ENCODE data around the gene TUBB3.
"Not testable (repeated sequence)": the region's sequence is repeated elsewhere in the genome, so short reads cannot be mapped to it uniquely, and the experiment has no call there.

TUBB3 gene

GRCh38 chr16:89903908-89904515 lies 19.1 kb upstream of the TUBB3 start:
- DNase-seq, result no peak

DNA sequence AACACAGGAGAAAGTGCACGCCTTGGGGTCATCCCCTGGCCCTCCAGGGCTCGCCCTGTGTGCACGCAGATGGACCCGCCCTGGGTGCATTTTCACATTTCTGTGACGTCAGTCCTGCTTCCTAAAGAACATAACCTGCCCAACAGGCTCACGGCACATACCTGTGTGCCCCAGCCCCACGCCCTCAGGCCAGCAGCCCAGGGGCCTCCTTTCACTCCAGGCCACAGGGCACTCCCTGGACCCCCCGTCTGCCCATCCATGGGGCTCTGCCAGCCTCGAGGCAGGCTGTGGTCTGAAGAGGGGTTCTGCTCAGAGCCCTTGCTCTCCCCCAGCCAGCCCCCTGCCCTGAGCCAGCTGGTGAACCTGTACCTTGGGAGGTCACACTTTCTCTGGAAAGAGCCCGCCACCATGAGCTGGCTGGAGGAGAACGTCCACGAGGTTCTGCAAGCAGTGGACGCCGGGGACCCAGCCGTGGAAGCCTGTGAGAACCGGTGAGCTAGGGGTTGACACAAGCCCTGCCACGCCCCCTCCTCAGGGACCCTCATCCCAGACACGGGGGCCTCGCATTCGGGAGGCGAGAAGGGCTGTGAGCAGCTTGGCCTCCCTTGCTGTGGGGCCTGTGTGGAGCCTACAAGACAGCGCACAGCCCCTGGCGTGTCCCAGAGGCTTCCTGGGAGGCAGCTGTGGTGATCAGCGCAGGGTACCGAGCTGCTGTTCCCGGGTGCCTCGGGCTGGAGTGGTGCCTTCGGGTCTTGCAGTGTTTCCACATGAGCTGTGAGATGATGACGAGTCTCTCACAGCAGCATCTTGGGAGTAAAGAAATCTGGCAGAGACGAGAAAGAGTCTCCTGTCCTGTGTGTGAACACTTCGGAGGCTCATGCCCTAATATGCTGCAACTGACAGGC lies 18.3 kb upstream of the TUBB3 start:
- no peak for DNase-seq

DNA sequence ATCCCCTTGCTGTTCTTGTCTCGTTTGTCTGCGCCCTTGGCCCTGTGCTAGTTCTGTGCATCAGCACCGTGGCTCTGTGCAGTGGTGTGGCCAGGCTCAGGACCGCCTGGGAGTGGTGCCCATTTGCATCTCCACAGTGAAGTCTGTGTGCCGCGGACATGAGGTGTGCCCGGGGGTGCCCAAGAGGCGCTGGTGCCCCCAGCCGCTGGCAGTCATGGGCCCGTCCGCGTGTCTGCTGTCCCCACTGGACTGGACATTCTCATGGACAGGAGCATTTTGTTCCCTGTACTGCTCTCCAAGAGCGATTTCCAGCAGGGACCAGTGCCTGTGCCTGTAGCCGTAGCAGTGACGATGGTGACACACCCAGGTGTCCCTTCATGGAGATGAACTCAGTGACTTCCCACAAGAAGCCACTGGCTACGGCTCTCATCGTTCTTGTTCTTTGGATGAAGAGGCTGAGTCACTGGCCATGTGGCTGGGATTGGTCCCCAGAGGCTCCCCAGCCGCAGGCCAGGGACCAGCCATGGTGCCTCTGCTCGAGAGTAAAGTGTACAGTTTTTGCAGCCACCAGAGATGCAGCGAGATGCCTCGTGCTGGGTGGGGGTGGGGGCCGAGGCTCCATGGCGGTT lies 17.5 kb upstream of the TUBB3 start:
- DNase-seq, result no peak

DNA sequence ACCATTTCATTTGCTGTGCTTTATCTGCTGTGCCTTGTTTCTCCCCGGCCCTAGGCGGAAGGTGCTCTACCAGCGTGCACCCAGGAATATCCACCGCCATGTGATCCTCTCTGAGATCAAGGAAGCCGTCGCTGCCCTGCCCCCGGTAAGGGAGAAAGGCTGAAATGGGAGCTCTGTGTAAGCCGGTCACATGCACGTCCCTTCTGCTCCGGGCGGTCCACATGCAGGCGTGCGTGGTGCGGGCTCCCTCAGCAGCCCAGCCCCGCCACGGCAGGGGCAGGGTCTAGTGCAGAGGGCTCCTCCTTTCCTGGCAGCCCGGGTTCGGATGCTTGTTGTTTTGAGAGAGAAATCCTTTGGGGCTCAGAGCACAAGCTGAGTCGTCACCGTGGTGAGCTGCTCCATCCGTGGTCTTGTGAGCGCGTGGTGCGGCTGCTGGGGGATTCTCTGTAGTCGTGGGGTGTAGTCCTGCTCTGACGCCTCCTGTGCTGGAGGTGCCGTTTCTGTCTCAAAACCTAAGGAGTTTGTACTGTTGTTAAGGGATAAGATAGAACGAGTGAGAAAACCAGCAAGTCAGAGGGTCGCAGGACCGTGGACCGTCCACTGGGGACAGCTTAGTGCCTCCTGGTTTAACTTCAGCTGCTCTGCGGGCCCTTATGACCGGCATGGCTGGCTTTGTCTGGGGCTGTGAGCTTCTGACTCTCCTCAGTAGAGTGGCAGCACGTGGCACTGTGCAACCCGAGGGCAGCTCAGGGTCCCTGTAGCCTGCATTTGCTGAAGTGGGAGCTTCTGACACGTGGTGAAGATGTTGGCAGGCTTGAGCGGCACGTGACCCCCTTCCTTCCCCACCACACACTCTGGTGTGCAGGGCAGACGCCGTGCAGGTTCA lies 16.8 kb upstream of the TUBB3 start:
- no peak for DNase-seq

- DNase-seq, result no peak
Measured at GRCh38 chr16:89907055-89907814, 15.9 kb upstream of the TUBB3 start.

- no peak for DNase-seq
Measured at GRCh38 chr16:89908236-89908635, 14.9 kb upstream of the TUBB3 start.

- no peak for DNase-seq
Measured at GRCh38 chr16:89909777-89910716, 13.1 kb upstream of the TUBB3 start.

- DNase-seq, result no peak
Measured at GRCh38 chr16:89910717-89911354, 12.3 kb upstream of the TUBB3 start.

DNA sequence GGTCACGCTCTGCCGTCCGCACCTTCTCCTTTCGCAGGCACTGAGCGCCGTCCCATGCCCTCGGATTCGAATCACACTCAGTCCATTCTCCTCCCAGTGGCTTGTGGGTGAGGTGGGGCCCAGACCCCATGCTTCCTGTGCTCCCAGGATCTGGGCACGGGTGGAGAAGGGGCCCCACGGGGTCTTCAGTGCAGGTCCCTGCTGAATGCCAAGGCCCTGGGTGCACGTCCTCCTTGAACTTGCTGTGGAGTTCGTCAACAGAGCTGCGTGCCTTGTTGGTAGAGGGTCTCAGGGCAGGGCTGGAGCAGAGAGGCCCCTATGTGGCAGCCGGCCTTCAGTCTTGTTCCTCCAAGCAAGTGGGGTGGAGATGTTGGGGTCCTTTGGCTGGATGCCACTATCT lies 11.8 kb upstream of the TUBB3 start:
- DNase-seq, result no peak

DNA sequence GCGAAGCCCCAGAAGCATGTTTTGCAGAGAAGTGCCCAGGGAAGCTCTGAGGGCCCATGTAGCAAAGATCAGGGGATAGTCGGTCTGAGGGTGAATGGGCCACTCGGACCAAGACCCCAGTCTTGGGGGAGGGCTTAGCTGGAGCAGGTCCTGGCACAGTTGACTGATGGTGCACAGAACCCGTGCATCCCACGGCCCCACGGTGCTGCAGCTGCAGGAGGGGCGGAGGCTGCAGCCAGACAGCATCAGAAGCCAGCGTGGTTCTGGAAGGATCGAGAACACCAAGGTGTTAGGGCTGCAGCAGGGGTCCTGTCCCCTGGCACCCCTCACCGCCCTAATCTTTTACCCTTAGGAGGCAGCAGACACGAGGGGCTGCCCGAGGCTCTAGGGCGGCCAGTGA lies 11.0 kb upstream of the TUBB3 start:
- no peak for DNase-seq

GRCh38 chr16:89912627-89913026 lies 10.5 kb upstream of the TUBB3 start:
- DNase-seq, result no peak

- no peak for DNase-seq
Measured at GRCh38 chr16:89913408-89914387, 9.4 kb upstream of the TUBB3 start.

DNA sequence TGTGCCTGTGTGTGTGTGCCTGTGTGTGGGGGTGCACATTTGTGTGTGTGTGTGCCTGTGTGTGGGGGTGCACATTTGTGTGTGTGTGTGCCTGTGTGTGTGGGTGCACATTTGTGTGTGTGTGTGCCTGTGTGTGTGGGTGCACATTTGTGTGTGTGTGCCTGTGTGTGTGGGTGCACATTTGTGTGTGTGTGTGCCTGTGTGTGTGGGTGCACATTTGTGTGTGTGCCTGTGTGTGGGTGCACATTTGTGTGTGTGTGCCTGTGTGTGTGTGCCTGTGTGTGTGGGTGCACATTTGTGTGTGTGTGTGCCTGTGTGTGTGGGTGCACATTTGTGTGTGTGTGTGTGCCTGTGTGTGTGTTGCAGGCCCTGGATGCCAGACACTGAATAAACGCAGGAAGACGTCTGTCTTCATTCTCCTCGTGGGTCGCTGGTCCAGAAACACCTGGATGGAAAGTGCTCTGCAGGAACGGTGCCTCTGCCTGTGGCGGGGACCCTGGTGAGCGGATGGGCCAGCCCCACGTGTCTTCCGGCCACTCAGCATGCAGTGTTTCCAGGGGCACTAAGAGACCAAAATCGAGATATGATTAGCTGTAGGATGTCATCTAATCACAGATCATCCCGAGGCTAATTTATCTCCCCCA lies 8.4 kb upstream of the TUBB3 start:
- not testable (repeated sequence) for DNase-seq

DNA sequence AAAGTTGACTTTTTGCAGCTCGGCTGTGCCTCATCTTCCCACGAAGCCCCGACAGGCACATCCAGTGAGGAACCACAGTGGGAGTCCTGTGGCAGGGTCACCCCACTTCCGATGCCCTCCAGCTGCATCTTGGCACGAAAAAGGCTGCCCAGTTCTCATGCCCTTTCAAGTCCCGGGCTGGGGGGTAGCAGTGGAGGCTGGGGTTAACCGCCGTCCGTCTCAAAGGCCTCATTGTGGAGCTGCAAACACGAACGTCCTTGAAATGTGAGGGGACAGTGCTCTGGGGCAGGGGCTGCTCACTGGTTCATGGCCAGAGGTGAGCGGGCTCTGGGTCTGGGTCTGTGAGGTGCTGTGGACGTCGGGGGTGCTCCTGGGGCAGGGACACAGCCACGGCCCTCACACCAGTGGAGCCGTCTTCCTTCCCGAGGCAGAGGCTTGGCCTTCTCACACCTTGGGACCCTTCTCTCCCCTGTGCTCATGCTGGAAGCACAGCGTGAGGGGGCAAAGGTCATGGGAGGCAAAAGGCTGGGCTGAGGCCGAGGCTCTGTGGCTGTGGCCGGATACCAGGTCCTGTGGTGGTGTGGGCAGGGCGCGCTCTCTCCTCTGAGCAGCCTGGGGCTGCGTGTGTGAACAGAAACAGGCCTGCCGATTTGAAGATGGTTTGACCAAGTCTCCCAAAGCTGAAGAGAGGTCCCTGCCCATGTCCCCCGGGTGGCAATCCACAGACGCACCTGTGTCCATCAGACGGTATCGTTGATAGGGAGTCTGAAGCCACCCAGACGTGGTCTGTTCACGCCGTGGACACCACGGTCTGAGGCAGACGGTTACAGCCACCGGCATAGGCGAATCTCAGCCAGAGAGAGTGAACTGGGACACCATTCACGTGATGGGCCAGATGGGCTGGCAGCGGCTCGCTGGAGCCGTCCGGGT lies 7.6 kb upstream of the TUBB3 start:
- no peak for DNase-seq

DNA sequence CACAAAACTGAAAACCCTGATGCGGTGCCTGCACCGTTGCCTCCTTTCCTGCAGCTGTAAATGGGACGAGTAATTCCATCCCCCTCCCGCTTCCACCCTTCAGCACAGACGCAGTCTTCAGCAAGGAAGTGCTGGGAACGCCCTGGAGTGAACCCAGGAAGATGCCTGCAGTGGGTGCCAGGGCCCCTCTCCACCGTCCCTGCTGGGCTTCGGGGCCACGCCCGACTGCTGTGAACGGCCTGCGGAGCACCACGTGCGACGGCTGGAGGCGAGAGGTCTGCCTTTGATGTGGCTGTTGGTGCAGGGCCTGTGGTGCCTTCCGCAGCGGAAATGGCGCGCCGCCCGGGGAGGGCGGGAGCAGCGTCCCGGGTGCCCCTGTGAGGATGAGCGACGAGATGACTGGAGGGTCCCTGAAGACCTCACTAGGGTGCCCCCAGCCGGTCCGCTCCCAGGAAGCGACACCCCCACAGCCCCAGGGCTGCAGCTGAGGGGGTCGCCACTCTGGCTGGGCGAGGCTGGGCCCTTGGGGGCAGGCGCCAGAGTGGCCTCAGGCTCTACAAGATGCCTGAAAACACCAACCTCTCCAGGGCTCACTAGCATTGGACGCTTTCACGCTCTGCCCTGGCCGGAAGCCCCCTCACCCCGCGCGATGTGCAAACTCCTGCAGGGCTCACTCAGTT lies 5.2 kb upstream of the TUBB3 start:
- DNase-seq, result no peak

- DNase-seq, result no peak
Measured at GRCh38 chr16:89918453-89919347, 4.4 kb upstream of the TUBB3 start, which contains the start of gene MC1R. Gene MC1R, plus strand, starts transcription at chr16:89918862. Its CDS starts 397 bp downstream, at chr16:89919259.

Data from NCI-H187 treated with DMSO at 0.1 percent for 48 hours (cell line).